Activated naive CD4-positive, alpha-beta T cell treated with anti-CD3 and anti-CD28 coated beads, Interleukin-2, amount 50 U/mL, for 72 hours (primary cell): Measurements from ENCODE around the gene IRF2. TPM values are rescaled to one million over a fixed set of nuclear protein-coding genes. Genes with fewer than 3 reads are reported as not detected.
"Not testable (repeated sequence)": the region's sequence is repeated elsewhere in the genome, so short reads cannot be mapped to it uniquely, and the experiment has no call there.

Experiments used
- ATAC-seq, 2 donors: fragments of 150-1000 bp; cut with Tn5 transposase; 2 replicates each; pipeline ENCODE4 v1.10.0; 2021; ENCODE audit warnings: mild to moderate bottlenecking in 2 of 2, moderate library complexity in 2 of 2
- DNase-seq, 2 donors: peaks; one replicate each; pipeline ENCODE4 v3.0.0; 2021 to 2022; ENCODE audit warnings: low spot score in 2 of 2
- H3K27ac Mint-ChIP-seq, 2 donors: one replicate each; pipeline ENCODE4 v1.8.0; 2022; ENCODE audit warnings: mild to moderate bottlenecking in 2 of 2, mixed read lengths in 2 of 2
- H3K36me3 Mint-ChIP-seq, 2 donors: one replicate each; pipeline ENCODE4 v1.8.0; 2022; ENCODE audit warnings: mixed read lengths in 2 of 2
- H3K9me3 Mint-ChIP-seq, 2 donors: one replicate each; pipeline ENCODE4 v1.8.0; 2022; ENCODE audit warnings: mixed read lengths in 2 of 2
- total RNA-seq, 2 donors: library from RNA; stranded (reverse); gene quantifications; one replicate each; pipeline ENCODE4 v1.2.3, GENCODE V29; 2022

IRF2 gene
- total RNA-seq, 2 donors from 2014 or later, result 52.7 to 56.8 TPM

DNA sequence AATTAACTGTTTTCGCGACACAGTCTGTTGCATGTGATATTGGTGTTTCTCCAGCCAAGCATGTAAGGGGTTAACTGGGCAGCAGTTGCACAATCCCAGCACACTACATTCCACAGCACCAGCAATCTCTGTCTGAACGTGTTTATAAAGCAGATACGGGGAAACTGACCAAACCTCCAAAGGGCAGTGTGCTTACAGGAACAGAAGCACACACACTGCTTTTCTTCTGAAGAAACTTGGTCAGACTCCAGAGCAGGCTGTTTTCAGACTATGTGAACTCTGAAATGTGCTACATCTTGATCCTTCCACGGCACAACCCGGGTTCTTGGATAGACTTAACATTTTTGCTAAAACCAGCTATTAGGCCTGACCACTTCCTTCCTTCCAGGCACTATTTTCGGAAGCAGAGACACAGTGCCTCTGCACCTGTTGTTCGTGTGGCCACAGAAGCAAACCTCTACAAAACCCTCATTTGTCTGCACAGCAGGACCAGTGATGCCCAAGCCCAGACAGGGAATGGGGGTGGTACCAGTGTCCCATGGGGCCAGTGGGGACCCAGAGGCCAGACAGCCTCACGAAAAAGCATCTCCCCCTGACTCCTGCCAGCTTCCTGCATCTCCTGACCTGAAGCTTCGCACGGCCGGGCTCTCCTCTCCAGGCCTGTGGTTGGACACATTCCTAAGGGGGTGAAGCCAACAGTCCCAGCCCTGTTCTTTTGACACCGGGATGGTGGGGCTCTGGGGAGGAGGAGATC lies 90.1 kb downstream of the IRF2 start:
- ATAC-seq (peak; percentile 23 to 39), DNase-seq (no peak)
- no peaks in the 10 kb centered on the region for H3K9me3 Mint-ChIP-seq
- H3K36me3 Mint-ChIP-seq, result peaks cover 4 to 35% of the 10 kb centered on the region in 2 donors
- peak overlapping the region in 1 of 2 donors; percentile 32 for H3K27ac Mint-ChIP-seq

DNA sequence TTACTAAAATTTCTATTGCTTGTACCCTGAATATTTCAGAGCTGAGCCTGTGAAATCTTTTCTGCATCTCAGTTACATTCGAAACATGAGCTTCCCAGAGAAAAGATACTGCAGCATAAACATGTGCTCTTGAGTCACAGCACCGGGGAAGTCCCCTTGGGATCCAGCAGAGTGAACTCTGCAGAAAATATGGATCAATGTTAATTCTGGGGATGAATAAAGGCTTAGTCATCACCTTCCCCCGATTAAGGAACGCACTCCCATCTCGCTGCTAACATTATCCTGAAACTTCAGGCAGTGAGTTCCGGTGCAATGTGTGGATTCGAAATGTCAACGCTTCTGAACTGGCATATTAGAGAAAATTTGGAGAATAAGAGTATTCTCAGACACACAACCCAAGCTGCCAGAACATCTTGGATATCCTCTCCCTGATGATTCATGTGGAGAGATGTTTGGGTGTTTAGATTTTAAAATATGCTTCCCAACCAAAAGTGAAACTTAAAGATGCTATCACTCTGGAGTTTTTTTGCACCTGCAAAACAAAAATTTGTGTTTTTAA lies 90.8 kb downstream of the IRF2 start:
- no peak for DNase-seq
- Mint-ChIP-seq H3K27ac (peak overlapping the region in 1 of 2 donors; percentile 32), H3K36me3 (peaks cover 4 to 34% of the 10 kb centered on the region in 2 donors), H3K9me3 (peaks cover 0 to 3% of the 10 kb centered on the region in 2 donors)
- peak in 1 of 2 donors; percentile 58 for ATAC-seq

DNA sequence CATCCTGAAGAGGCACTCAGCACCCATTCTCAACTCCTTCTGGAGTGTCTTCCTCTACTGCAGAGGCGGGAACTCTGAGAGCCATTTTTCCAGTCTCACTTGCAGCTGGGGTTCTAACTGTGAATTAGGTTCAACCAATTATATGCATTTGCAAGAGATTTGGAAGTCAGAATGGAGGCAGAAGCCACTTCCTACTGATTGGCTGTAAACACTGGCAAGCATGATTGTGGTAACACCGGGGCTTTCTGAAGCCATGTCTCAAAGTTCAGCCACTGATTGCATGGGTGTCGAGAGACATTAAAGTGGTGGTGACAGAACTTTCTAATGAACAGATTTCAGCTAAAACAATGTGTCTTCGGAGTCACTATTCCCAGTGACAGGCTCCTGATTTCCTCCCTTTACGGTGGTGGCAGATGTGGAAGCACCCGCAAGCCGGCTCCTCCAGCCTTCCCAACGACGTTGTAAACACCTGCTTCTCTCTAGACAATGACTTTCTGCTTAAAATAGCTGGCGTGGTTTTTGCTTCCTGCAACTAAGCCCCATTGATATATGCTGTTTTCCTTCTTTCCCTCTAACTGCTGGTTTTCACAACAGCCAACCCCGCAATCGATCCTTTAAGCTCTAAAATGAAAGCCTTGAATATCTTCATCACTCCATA lies 92.0 kb downstream of the IRF2 start:
- DNase-seq (no peak), ATAC-seq (peak in 1 of 2 donors; percentile 79)
- peak overlapping the region in 1 of 2 donors; percentile 37 for H3K27ac Mint-ChIP-seq
- peaks cover 0 to 5% of the 10 kb centered on the region in 2 donors for H3K9me3 Mint-ChIP-seq
- peaks cover 0 to 24% of the 10 kb centered on the region in 2 donors for H3K36me3 Mint-ChIP-seq

DNA sequence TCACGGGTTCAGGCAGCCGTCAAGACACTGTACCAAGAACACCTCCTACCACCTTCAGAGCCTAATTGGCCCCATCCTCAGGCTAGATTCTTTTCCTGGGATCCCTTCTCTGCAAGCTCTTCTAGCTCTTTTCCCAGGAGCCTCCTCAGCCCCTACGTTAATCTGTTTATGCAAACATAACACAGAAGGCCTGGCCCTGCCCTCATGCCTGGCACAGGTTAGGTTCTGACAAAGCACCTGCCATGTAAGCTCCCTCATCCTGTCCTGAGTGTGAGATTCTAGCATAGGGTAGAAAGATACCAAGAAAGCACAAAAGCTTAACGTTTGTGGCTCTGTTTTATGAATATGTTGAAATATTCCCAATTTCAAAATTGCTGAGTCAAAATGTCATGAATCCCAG lies 93.6 kb downstream of the IRF2 start:
- no peak for ATAC-seq
- Mint-ChIP-seq H3K36me3 (peaks cover 0 to 20% of the 10 kb centered on the region in 2 donors), H3K27ac (no peak overlapping the region), H3K9me3 (peaks cover 0 to 5% of the 10 kb centered on the region in 2 donors)
- no peak for DNase-seq

DNA sequence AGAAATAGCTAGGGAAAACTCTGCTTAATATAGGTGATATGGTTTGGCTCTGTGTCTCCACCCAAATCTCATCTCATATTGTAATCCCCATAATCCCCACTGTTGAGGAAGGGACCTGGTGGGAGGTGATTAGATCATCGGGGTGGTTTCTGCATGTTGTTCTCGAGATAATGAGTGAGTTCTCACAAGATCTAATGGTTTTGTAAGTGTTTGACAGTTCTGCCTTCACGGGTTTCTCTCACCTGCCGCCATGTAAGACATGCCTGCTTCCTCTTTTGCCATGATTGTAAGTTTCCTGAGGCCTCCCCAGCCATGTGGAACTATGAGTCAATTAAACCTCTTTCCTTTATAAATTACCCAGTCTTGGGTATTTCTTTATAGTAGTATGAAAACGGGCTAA lies 94.1 kb downstream of the IRF2 start:
- not testable (repeated sequence) for H3K9me3 Mint-ChIP-seq, H3K27ac Mint-ChIP-seq, DNase-seq, ATAC-seq
- H3K36me3 Mint-ChIP-seq, result peaks cover 0 to 20% of the 10 kb centered on the region in 2 donors

DNA sequence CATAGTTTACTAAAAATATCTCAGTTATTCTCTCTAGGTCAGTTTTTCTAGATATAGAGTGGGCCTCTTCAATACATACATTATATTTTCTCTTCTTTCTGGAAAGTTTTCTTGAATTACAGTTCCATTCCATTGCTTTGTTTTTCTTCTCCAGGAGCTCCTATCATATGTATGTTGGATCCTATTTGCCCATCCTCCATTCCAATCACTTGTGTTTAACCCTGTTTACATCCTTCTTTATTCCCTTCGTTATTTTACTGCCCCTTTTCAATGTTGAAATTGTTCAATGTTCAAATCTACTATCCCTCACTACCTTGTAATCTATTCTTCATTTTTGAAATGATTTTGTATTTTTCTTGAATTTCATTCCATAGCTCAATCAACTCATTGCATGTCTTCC lies 97.4 kb downstream of the IRF2 start:
- H3K9me3 Mint-ChIP-seq, result peaks cover 0 to 5% of the 10 kb centered on the region in 2 donors
- peak overlapping the region in 1 of 2 donors; percentile 4 for H3K27ac Mint-ChIP-seq
- ATAC-seq, result no peak
- DNase-seq, result no peak
- peaks cover 0 to 20% of the 10 kb centered on the region in 2 donors for H3K36me3 Mint-ChIP-seq

DNA sequence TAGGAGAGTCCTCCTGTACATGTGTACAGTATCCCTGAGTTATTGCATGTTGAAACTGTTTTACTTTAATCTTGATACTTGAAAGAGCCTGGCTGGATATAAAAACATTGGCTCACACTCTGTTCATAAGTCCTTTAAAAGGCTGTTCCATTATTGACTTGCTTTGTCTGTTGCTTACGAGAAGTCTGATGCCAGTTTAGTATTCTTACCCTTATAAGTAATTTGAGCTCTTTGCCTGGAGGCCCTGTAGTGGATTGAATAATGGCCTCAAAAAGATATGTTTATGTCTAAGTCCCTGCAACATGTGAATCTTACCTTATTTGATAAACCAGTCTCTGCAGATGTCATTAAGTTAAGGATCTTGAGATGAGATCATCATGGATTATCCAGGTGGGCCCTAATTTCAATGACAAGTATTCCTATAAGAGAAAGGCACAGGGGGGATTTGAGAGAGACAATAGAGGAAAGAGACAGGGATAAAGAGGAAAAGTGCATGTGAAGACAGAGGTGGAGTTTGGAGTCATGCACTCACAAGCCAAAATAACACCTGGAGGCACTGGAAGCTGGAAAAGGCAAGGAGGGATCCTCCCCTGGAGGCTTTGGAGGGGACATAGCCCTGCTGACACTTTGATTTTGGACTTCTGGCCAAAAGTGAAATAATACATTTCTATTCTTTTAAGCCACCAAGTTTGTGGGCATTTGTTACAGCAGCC lies 98.1 kb downstream of the IRF2 start:
- H3K36me3 Mint-ChIP-seq, result peaks cover 0 to 20% of the 10 kb centered on the region in 2 donors
- ATAC-seq (no peak), DNase-seq (no peak)
- no peak overlapping the region for H3K27ac Mint-ChIP-seq
- H3K9me3 Mint-ChIP-seq, result peaks cover 0 to 5% of the 10 kb centered on the region in 2 donors

DNA sequence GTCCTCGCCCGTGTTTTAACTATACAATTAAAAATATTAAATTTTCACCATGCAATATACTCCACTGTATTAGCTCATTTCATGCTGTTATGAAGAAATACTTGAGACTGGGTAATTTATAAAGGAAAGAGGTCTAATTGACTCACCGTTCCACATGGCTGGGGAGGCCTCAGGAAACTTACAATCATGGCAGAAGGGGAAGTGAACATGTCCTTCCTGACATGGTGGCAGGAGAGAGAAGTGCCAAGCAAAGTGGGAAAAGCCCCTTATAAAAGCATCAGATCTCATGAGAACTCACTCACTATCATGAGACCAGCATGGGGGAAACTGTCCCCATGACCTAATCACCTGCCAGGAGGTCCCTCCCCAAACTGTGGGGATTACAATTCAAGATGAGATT lies 98.7 kb downstream of the IRF2 start:
- not testable (repeated sequence) for ATAC-seq, H3K9me3 Mint-ChIP-seq, DNase-seq, H3K27ac Mint-ChIP-seq
- peaks cover 0 to 13% of the 10 kb centered on the region in 2 donors for H3K36me3 Mint-ChIP-seq

DNA sequence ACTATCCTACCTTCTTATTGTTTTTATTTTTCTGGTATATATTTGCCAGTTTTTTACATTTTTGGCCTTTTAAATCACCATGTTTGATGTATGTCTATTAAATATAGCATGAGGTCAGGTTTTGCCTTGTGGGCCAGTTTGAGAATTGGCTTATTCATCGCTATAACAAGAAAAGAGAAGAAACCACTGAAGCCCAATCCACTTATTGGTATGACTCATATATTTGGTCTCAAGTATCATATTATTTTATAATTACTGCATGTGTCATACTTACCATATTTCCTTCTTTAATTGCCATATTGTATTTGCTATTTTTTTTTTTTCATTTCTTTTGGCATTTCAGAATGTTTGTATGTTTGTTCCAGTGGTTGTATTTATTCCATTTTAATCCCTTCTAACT lies 99.3 kb downstream of the IRF2 start:
- DNase-seq (no peak), ATAC-seq (no peak)
- H3K9me3 Mint-ChIP-seq, result peaks cover 0 to 5% of the 10 kb centered on the region in 2 donors
- no peak overlapping the region for H3K27ac Mint-ChIP-seq
- H3K36me3 Mint-ChIP-seq, result peaks cover 0 to 10% of the 10 kb centered on the region in 2 donors

DNA sequence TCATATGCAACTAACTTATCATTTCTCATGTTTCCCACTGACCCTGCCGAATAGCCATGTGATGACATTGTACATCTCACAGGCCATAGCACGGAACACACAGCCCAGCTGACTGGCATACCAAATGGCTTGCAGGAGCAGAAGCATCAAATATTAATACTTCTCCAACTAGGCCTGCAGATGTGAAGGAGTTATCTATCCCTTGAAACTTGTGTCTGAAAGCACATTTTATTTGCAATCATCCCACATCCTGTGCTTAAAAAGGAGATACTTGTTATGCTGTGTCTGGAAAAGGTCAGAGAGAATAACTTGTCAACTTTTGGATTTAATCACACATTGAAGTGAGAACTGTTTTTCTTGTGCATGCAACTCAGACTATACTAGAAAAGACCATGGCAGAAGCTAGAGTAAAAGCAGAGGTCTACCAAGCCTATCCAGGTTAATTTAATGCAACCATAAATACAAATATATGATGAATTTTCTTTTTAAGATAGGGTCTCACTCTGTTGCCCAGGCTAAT lies 100.4 kb downstream of the IRF2 start:
- peak; percentile 37 to 71 for ATAC-seq

DNA sequence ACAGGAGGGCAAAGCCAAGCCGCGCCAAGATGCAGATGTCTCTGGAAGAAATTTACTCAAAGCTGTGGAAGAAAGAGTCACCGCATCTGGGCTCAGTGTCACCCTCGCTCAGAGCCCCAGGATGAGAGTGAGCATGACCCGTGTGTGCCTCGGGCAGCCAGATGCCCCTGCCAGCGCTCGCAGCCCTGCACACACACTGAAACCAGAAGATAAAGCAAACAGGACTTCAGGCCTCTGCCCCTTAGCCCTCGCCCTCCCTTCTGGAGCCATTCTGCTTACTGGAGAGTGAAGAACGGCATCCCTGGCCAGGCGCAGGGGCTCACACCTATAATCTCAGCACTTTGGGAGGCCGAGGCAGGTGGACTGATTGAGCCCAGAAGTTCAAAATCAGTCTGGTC lies 103.0 kb downstream of the IRF2 start:
- H3K36me3 Mint-ChIP-seq, result peaks cover 0 to 4% of the 10 kb centered on the region in 2 donors
- peaks cover 0 to 5% of the 10 kb centered on the region in 2 donors for H3K9me3 Mint-ChIP-seq
- DNase-seq (no peak), ATAC-seq (no peak)
- H3K27ac Mint-ChIP-seq, result no peak overlapping the region

More for the DNA sequence above, 100.4 kb downstream of the IRF2 start:
- no peak overlapping the region for H3K27ac Mint-ChIP-seq
- DNase-seq, result no peak
- peaks cover 0 to 5% of the 10 kb centered on the region in 2 donors for H3K9me3 Mint-ChIP-seq
- peaks cover 0 to 10% of the 10 kb centered on the region in 2 donors for H3K36me3 Mint-ChIP-seq

DNA sequence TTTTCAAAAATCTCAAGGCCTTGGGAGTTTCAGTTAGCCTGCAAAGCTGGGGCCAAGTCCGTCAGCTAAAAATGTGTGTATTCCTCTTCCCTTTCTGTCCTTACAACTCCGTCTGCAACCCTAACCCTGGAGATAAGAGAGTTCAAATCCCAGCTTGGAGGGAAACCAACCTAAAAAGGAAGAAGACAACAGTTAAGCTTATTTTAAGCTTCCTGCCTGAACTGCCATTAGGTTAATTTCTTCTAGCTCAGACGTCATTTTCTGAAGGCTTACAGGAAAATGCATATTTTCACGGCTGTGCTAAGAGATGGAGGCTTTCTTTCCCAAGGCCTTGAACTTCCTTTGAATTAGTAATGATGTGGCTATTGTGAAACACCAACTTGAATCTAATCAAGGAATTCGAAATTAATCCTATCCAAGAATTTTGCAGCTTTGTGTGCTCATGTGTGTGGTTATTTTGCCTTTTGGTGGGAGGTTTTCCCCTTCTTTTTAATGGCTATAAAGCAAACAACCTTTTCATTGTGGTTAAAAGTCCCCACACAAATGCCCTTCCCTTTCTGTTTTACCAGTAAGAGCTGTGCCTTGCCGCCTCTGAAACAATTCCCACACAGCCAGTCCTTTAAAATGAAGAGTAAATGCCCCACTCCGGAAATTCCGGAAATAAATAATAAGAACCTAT lies 103.5 kb downstream of the IRF2 start:
- Mint-ChIP-seq H3K27ac (no peak overlapping the region), H3K36me3 (no peaks in the 10 kb centered on the region), H3K9me3 (peaks cover 0 to 5% of the 10 kb centered on the region in 2 donors)
- ATAC-seq, result no peak
- no peak for DNase-seq

DNA sequence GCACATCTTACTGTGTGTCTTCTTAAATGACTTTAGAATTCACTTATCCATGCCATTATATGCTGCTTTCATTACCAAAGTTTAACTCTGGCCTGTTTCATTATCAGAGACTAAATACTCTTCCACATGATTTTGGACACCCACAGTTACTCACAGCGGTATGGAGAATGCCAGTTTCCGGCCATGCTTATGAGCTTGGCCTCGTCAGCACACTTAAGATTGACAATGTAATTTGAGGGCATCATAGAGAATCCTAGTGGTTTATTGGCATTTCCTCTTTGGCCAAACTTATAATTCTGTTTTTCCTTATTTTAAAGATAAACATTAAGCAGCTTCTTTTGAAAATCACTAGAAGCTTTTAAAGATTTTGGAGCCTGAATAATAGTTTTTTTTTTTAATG lies 104.5 kb downstream of the IRF2 start:
- no peaks in the 10 kb centered on the region for H3K36me3 Mint-ChIP-seq
- DNase-seq, result no peak
- H3K9me3 Mint-ChIP-seq, result peaks cover 0 to 5% of the 10 kb centered on the region in 2 donors
- H3K27ac Mint-ChIP-seq, result no peak overlapping the region
- no peak for ATAC-seq

DNA sequence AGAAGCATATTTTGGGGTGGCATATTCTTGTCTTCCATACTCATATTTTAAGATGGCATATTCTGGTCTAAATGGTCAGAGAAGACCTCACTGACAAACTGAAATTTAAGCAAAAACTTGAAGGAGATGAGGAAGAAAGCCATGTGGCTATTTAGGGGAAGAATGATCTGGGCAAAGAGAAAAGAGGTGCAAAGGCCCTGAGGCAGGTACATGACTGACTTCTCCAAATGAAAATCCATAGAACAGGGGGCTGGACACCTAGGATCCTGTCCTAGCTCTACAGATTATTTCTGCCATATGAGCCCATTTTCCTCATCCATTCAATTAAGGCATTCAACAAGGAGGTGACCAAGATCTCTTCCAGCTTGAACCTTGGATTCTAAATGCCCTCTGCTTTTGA lies 105.6 kb downstream of the IRF2 start:
- Mint-ChIP-seq H3K27ac (peak overlapping the region in 1 of 2 donors; percentile 38), H3K9me3 (peaks cover 0 to 5% of the 10 kb centered on the region in 2 donors), H3K36me3 (no peaks in the 10 kb centered on the region)
- DNase-seq (no peak), ATAC-seq (no peak)

DNA sequence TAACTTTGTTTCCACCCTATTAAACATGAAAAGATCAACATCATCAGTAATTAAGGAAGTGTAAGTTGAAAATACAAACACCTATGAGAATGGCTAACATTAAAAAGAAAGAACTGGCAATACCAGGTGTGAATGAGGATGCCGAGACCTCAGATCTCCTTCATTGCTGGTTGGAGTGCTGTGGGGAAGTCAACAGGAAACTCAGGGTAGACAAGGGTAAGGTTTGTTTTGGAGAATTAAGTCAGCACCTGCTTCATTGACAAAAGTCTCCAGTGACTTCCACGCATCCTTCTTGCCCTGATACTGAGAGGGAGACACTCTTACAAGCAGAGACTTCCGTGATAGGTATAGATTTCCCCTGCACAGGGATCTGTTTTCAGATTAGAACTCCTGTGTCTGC lies 106.1 kb downstream of the IRF2 start:
- DNase-seq, result no peak
- H3K36me3 Mint-ChIP-seq, result no peaks in the 10 kb centered on the region
- H3K9me3 Mint-ChIP-seq, result peaks cover 0 to 5% of the 10 kb centered on the region in 2 donors
- no peak overlapping the region for H3K27ac Mint-ChIP-seq
- no peak for ATAC-seq
